Vagina (tissue), 2 donors: Measurements from ENCODE around the gene ZNF141. TPM values are rescaled to one million over a fixed set of nuclear protein-coding genes. Genes with fewer than 3 reads are reported as not detected.

Source experiments
- DNase-seq, 2 donors: peaks; one replicate each; pipeline ENCODE4 v3.0.0-alpha.2; 2017; ENCODE audit errors: extremely low spot score in 2 of 2
- H3K27ac ChIP-seq: fragments of 200-600 bp; sonication (generic); one replicate; pipeline ENCODE4 v1.5.1; 2019
- H3K27me3 ChIP-seq: fragments of 200-600 bp; sonication (generic); one replicate; pipeline ENCODE4 v1.5.1; 2019
- H3K36me3 ChIP-seq, 2 donors: fragments of 200-600 bp; sonication (generic); one replicate each; pipeline ENCODE4 v1.5.1; 2017 to 2019
- H3K4me1 ChIP-seq: fragments of 200-600 bp; sonication (generic); one replicate; pipeline ENCODE4 v1.5.1; 2019
- H3K4me3 ChIP-seq, 2 donors: fragments of 200-600 bp; sonication (generic); 1 replicate in 1 of 2; 2 replicates in 1 of 2; pipeline ENCODE4 v1.5.1; 2016 to 2019
- H3K9me3 ChIP-seq: fragments of 200-600 bp; sonication (generic); one replicate; pipeline ENCODE4 v1.5.1; 2019
- POLR2A ChIP-seq, 2 donors: fragments of 450-650 bp; IDR thresholded peaks; one replicate each; pipeline ENCODE4 v1.6.1; 2017; ENCODE audit warnings: antibody characterized with exemption in 2 of 2, mild to moderate bottlenecking in 2 of 2, moderate library complexity in 2 of 2
- POLR2AphosphoS5 ChIP-seq, 2 donors: sonication (generic); formaldehyde crosslinking; IDR thresholded peaks; one replicate each; pipeline ENCODE4 v1.9.0; 2017; ENCODE audit warnings: antibody characterized with exemption in 2 of 2, mild to moderate bottlenecking in 2 of 2, low read depth in 1 of 2; ENCODE audit not compliant: insufficient read depth in 1 of 2
- intact Hi-C: fragments of 100-400 bp; cut with DNase I; formaldehyde crosslinking; loops from one replicate; pipeline ENCODE4 v1.15.1; 2023
- total RNA-seq: library from RNA; depleted of rRNA; stranded (reverse); fragments of >200 nt; gene quantifications from one replicate; pipeline ENCODE4 v1.2.3, GENCODE V29; 2016
- TF ChIP-seq, protein P1 (sequence below), 3 experiments: fragments of 450-650 bp in 2 of 3; fragments of 200-600 bp in 1 of 3; sonication (generic) in 1 of 3; IDR thresholded peaks; one replicate each; pipeline ENCODE4 v1.5.1; 2017 to 2019; ENCODE audit warnings: antibody characterized with exemption in 3 of 3, mild to moderate bottlenecking in 2 of 3, moderate library complexity in 2 of 3

The ZNF141 gene
- total RNA-seq, 1 donor from 2014 or later: 32.2 TPM

DNA sequence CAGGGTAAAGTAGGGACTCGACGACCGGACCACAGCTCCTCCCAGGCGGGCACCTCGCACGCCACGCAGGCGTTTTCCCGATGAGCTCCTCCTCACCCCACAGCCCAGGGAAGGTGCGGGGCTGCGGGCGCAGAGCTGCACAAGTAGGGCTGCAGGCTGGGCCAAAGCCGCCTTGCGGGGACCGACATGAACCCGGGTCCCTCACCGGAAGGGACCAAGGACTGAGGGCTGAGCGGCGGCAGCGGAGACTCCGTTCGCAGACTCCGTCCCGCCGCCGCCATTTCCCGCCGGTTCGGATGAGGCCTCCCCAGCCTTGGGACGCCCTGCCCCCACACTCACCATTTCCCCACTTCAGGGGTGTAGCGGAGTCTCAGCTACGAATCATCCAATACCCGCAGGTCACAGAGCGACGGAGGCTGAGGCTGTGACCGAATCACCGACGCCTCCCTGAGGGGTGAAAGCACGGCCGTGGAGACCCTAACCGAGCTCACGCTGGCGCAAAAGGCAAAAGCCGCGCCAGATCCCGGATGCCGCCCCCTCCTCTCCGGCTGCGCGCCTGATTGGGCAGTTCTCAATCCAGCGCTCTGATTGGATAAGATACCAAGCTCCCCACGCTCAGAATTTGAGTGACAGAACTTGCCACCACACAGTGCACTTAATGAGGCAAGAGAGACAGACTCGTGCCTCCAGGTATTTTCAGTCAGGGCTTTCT, 32.5 kb upstream of the ZNF141 start, which contains the start of gene ZNF732:
Gene ZNF732 (minus strand): TSS at position 506 of the 712 bp plus-strand sequence. CDS start 164 bp downstream, at position 342.
- TF ChIP-seq POLR2AphosphoS5 (IDR thresholded peaks at IDR 0.05; ENCODE audit: insufficient read depth in 1 of 2, low read depth in 1 of 2) (peak in 1 of 2 donors; percentile 50), POLR2A (IDR thresholded peaks at IDR 0.05) (no peak)
- DNase-seq: no peak
- H3K27me3 ChIP-seq: no peaks in the 10 kb centered on the region
- no peaks in the 10 kb centered on the region for H3K9me3 ChIP-seq
- peak within 1 kb of the TSS; percentile 38 to 45 for H3K4me3 ChIP-seq
- intact Hi-C loops: no loop called here
- no peak within 1 kb of the TSS for H3K27ac ChIP-seq
- H3K4me1 ChIP-seq: no peaks in the 10 kb centered on the region
- no peaks in the 10 kb centered on the region for H3K36me3 ChIP-seq

DNA sequence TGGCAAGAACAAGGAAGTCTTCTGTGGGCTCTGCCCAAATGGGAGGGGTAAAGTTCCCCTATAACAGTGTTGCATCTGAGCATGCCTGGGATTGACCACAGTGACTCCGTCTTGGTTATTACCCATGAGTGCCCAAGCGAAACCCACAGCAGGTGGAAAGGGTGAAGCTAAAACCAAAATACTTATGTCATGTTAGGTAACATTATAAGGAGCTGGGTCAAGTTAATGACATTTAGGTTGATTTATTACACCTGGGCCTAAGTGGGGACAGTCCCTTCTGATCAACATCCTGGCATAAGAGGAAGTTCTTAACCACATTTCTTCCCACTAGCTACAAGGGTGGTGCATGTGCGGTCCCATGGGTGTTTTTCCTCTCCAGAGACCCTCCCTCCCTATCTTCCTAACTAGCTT, 31.1 kb upstream of the ZNF141 start:
- DNase-seq: no peak
- TF ChIP-seq POLR2A (IDR thresholded peaks at IDR 0.05) (no peak), POLR2AphosphoS5 (IDR thresholded peaks at IDR 0.05; ENCODE audit: insufficient read depth in 1 of 2, low read depth in 1 of 2) (no peak)
- TF ChIP-seq, protein P1, sequence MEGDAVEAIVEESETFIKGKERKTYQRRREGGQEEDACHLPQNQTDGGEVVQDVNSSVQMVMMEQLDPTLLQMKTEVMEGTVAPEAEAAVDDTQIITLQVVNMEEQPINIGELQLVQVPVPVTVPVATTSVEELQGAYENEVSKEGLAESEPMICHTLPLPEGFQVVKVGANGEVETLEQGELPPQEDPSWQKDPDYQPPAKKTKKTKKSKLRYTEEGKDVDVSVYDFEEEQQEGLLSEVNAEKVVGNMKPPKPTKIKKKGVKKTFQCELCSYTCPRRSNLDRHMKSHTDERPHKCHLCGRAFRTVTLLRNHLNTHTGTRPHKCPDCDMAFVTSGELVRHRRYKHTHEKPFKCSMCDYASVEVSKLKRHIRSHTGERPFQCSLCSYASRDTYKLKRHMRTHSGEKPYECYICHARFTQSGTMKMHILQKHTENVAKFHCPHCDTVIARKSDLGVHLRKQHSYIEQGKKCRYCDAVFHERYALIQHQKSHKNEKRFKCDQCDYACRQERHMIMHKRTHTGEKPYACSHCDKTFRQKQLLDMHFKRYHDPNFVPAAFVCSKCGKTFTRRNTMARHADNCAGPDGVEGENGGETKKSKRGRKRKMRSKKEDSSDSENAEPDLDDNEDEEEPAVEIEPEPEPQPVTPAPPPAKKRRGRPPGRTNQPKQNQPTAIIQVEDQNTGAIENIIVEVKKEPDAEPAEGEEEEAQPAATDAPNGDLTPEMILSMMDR (IDR thresholded peaks at IDR 0.05): no peak
- no peaks in the 10 kb centered on the region for H3K9me3 ChIP-seq
- no peaks in the 10 kb centered on the region for H3K36me3 ChIP-seq
- no peaks in the 10 kb centered on the region for H3K27me3 ChIP-seq
- H3K4me1 ChIP-seq: no peaks in the 10 kb centered on the region
- no peak overlapping the region for H3K27ac ChIP-seq
- intact Hi-C loops: no loop called here
- no peak overlapping the region for H3K4me3 ChIP-seq

DNA sequence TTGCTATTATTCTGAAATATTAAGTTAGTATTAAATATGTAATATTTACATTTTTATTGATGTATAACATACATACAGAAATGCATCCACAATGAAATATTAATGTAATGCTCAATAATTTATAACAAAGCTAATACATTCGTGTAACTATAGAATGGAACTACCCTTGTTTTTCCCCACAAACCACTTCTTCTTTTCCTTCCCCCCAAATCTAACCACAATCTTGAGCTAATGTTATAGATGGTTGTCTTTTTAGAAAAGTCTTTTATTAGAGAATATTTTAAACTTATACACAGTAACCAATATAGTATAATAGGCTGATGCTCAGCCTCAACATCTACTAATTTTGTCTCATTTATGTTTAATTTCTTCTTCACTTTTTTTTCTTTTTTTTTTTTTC, 27.8 kb upstream of the ZNF141 start:
- no peak for TF ChIP-seq POLR2AphosphoS5 (IDR thresholded peaks at IDR 0.05; ENCODE audit: insufficient read depth in 1 of 2, low read depth in 1 of 2)
- TF ChIP-seq POLR2A (IDR thresholded peaks at IDR 0.05): no peak
- TF ChIP-seq, protein P1 (IDR thresholded peaks at IDR 0.05): no peak
- Histone ChIP-seq H3K9me3 (no peaks in the 10 kb centered on the region), H3K4me1 (no peaks in the 10 kb centered on the region), H3K27ac (no peak overlapping the region), H3K27me3 (no peaks in the 10 kb centered on the region), H3K36me3 (no peaks in the 10 kb centered on the region), H3K4me3 (no peak overlapping the region)
- intact Hi-C loops: no loop called here
- DNase-seq: no peak

DNA sequence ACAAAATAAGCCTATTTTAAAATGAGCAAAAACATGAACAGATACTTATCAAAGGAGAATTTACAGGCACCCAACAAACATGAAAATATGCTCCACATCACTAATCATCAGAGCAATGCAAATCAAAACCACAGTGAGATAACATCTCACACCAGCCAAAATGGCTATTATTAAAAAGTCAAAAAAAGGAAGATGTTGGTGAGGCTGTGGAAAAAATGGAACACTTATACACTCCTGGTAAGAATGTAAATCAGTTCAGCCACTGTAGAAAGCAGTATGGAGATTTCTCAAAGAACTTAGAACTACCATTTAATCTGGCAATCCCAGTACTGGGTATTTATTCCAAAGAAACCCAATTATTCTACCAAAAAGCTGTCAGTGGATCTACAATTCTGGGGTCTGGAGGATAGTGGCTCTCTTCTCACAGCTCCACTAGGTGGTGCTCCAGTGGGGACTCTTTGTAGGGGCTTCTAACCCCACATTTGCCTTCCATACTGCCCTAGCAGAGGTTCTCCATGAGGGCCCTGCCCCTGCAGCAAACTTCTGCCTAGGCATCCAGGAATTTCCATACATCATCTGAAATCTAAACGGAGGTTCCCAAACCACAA, 23.2 kb upstream of the ZNF141 start:
- H3K4me3 ChIP-seq: no peak overlapping the region
- no peak overlapping the region for H3K27ac ChIP-seq
- H3K36me3 ChIP-seq: no peaks in the 10 kb centered on the region
- no peak for TF ChIP-seq POLR2A (IDR thresholded peaks at IDR 0.05)
- no peak for TF ChIP-seq POLR2AphosphoS5 (IDR thresholded peaks at IDR 0.05; ENCODE audit: insufficient read depth in 1 of 2, low read depth in 1 of 2)
- TF ChIP-seq, protein P1 (IDR thresholded peaks at IDR 0.05): no peak
- no peaks in the 10 kb centered on the region for H3K4me1 ChIP-seq
- no peaks in the 10 kb centered on the region for H3K9me3 ChIP-seq
- intact Hi-C loops: no loop called here
- no peak for DNase-seq
- H3K27me3 ChIP-seq: no peaks in the 10 kb centered on the region

DNA sequence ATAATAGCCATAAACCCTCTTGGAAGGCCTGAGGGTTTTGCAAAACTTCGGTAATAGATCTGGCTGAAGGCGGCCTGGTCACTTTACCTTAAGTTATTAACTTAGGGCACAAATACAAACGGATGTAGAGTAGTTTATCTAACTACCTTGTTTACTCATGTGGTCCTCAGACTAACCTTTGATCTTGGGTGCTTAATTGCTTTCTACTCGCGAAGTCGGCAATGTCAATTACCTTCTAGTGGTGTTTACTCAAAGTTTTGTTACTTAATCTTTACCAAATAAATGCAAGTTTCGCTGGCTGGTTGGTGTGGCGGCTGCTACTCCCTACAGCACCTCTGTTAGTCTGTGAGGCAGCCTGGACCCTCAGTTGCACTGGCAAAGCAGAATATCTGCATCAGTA, 8.9 kb upstream of the ZNF141 start:
- Histone ChIP-seq H3K9me3 (no peaks in the 10 kb centered on the region), H3K4me3 (no peak overlapping the region), H3K27ac (no peak overlapping the region), H3K4me1 (no peaks in the 10 kb centered on the region), H3K27me3 (no peaks in the 10 kb centered on the region), H3K36me3 (no peaks in the 10 kb centered on the region)
- TF ChIP-seq, protein P1 (IDR thresholded peaks at IDR 0.05): no peak
- no peak for TF ChIP-seq POLR2A (IDR thresholded peaks at IDR 0.05)
- intact Hi-C loops: no loop called here
- no peak for DNase-seq
